ENCODE results near the gene NAT8L.

NAT8L gene

GRCh38 chr4:2074588-2074987, 15.5 kb downstream of the NAT8L start:
- in situ Hi-C loops (cut with MboI; ENCODE audit: low sequenced_read_pairs) = no loop called here

- in situ Hi-C loops (cut with MboI; ENCODE audit: low sequenced_read_pairs) = no loop called here
These were observed 16.3 kb downstream of the NAT8L start for GRCh38 chr4:2075171-2075986.

GRCh38 chr4:2075987-2076907, 17.1 kb downstream of the NAT8L start:
- in situ Hi-C loops (cut with MboI; ENCODE audit: low sequenced_read_pairs) = no loop called here

DNA sequence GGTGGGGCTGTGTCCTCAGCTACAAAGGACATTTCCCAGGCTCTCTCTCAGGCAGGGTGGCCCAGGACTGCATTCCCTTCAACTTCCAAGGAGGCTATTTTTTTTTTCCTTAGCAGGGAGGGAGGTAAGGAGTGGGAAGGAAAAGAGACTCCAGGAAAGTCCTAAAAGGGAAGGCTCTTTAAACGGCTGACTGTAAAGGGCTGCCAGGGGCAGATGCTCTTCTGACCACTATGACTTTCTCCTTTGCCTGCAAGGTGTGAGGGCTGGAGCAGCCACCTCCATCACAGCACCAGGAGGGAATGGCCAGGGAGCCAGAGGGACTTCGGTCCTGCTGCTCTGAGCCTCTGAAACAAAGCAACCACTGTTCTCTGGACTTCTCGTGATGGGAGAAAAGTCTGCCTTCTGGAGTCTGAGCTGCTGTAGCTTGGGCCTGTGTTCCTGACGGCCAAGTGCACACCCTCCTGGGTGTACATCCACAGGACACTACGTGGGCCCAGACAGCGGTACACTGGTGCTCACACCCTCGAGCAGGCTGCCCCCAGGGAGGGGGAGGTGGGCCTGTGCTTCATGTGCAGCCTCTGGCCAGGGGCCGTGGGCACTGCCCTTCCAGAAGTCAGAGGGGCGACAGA, 17.9 kb downstream of the NAT8L start:
- in situ Hi-C loops (cut with MboI; ENCODE audit: low sequenced_read_pairs) = no loop called here

DNA sequence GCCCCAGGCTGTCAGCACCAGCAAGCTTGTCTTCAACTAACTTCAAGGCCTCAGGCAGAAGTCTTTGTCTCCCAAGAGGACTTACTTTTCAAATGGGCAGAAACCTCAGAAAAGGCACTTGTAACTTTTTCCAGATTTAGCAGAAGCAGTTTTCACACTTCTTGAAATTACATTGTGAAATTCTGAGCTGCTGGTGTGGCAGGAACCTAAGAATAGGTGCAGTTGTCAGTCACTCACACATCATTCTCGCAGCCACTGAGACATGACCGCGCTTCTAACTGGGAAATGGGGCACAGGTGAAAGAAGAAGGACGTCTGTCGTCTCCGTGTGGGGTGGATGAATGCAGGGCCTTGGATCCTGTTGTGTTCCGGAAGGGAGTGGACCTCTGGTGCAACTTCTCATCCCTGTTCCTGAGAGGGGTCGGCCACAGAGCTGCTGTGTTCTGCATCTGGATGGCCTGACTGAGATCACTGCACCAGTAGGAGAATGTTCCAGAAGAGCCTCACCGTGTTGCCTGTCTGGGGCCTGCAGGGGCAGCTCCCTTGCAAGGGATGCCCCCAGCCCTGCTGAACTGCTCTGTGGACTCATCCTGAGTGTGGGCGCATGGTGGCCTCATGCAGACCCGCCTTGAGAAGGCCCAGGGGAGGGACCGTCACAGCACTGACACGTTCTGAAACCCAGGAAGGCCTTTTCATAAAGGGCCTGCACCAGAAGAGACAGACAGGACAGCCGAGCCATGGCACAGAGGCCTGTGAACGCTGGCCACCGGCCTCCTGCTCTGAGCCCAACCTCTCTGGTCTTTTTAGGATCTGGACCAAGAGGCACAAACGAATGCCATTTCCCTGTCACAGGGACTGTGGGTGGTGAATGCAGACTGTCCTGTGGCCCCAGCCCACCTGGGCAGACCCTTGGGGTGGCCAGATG, 18.7 kb downstream of the NAT8L start:
- in situ Hi-C loops (cut with MboI; ENCODE audit: low sequenced_read_pairs) = no loop called here

GRCh38 chr4:2078584-2078983, 19.5 kb downstream of the NAT8L start:
- in situ Hi-C loops (cut with MboI; ENCODE audit: low sequenced_read_pairs) = no loop called here

DNA sequence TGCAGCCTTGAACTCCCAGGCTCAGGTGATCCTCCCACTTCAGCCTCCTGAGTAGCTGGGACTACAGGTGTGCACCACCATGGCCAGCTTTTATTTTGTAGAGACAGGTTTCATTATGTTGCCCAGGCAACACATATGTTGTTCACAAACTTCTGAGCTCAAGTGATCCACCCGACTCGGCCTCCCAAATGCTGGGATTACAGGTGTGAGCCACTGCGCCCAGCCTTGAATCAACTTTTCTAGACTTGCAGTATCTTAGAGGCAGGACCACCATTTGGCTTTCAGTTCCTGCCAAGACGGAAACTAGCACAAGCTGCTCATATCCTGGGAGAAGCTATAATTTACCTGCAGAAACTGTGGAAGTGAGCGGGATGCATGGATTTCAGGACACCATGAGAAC, 19.9 kb downstream of the NAT8L start:
- in situ Hi-C loops (cut with MboI; ENCODE audit: low sequenced_read_pairs) = no loop called here

DNA sequence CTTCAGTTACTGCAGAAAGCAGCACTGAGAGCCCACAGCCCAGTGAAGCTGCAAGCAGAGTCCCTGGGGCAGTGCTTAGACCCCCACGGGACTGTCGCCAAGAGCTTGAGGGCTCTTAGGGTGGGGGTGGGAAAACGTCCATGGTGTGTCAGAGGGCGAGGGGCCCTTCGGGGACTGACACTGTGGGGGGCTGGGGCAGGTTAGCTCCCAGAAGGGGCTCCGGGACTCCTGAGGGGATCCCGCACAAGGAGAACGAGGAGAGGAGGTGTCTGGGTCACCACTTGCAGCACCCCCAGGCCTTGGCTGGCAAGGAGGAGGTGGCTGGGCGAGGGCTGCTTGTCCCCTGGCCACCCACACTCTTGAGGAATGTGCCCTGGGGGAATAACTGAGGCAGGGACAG, 20.8 kb downstream of the NAT8L start:
- in situ Hi-C loops (cut with MboI; ENCODE audit: low sequenced_read_pairs) = no loop called here

GRCh38 chr4:2080429-2081300, 21.5 kb downstream of the NAT8L start:
- in situ Hi-C loops (cut with MboI; ENCODE audit: low sequenced_read_pairs) = no loop called here

DNA sequence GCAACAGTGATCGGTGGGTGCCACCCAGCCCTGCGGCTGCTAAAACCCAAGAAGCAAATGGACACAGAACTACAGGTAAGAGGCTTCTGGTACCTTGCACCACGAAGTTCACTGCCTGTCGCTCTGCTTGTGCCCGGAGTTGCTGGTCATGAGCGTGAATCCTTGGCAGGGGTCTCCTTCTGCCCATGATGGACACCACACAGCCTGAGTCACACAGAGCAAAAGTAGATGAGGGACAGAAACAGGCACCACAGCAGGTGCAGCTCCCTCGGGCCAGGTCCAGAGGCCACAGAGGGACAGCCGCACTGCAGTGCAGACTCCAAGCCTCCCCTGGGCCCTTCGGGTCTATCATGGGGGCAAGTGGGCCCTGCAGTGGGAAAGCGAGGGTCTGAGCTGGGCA, 22.4 kb downstream of the NAT8L start:
- in situ Hi-C loops (cut with MboI; ENCODE audit: low sequenced_read_pairs) = no loop called here

GRCh38 chr4:2082118-2082517, 23.0 kb downstream of the NAT8L start:
- in situ Hi-C loops (cut with MboI; ENCODE audit: low sequenced_read_pairs) = no loop called here

- in situ Hi-C loops (cut with MboI; ENCODE audit: low sequenced_read_pairs) = no loop called here
These were observed 23.5 kb downstream of the NAT8L start for GRCh38 chr4:2082627-2083026.

- in situ Hi-C loops (cut with MboI; ENCODE audit: low sequenced_read_pairs) = no loop called here
These were observed 24.1 kb downstream of the NAT8L start for GRCh38 chr4:2083116-2083825.

DNA sequence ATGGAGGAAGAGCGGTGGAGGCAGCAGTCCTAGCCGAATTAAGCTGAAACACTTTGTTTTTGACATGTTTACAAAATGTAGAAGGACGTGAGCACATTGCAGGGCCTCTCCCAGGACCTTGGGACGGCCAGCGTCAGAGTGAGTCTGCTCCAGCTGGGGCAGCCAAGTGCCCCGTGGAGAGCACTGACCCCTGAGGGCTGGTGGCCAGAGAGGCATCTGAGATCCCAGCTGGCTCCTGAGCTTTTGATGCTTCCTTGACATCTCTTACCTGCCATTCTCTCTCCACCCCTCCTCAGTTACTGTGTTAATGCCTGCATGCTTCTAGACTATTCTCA, 24.7 kb downstream of the NAT8L start:
- in situ Hi-C loops (cut with MboI; ENCODE audit: low sequenced_read_pairs) = no loop called here

DNA sequence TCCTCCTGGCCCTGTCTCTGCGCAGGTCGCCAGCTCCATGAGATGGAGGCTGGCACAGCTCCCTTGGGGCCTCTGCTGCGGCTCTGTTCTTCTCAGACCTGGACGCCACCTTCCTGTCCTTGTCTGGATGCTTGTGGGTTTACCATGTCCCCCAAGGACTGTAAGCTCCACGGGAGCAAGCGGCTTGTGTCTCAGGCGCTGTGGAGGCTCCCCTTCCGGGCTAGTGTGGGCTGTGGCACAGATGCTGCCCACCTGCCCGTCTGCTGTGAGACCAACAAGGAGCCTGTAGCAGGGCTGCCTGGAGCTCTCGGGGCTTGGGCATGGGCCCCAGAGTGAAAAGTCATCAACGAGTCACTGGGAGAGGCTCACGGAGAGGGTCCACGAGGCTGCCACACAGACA, 25.2 kb downstream of the NAT8L start:
- in situ Hi-C loops (cut with MboI; ENCODE audit: low sequenced_read_pairs) = no loop called here

GRCh38 chr4:2085496-2085901, 26.4 kb downstream of the NAT8L start:
- in situ Hi-C loops (cut with MboI; ENCODE audit: low sequenced_read_pairs) = no loop called here

GRCh38 chr4:2087170-2087569, 28.0 kb downstream of the NAT8L start:
- in situ Hi-C loops (cut with MboI; ENCODE audit: low sequenced_read_pairs) = no loop called here

- in situ Hi-C loops (cut with MboI; ENCODE audit: low sequenced_read_pairs) = no loop called here
These were observed 30.1 kb downstream of the NAT8L start for GRCh38 chr4:2089222-2089621.

- in situ Hi-C loops (cut with MboI; ENCODE audit: low sequenced_read_pairs) = no loop called here
These were observed 31.5 kb downstream of the NAT8L start for GRCh38 chr4:2090642-2091041.

All from HL-60/S4 treated with retinoic acid at 250 ng/mL for 4 days and 3 days (cell line).